Measurements from ENCODE around the gene ERLIN1. TPM values are rescaled to one million over a fixed set of nuclear protein-coding genes. Genes with fewer than 3 reads are reported as not detected.

ERLIN1 gene
- total RNA-seq, 1 experiment from 2014 or later = 42.9 TPM

GRCh38 chr10:100146875-100147650 is 38.8 kb downstream of the ERLIN1 start:
- Mint-ChIP-seq H3K9me3 (ENCODE audit: unreplicated experiment) (no peaks in the 10 kb centered on the region), H3K27me3 (ENCODE audit: insufficient read depth, unreplicated experiment) (no peaks in the 10 kb centered on the region), H3K4me3 (ENCODE audit: unreplicated experiment) (no peak overlapping the region), H3K4me1 (ENCODE audit: insufficient read depth, unreplicated experiment) (peaks cover 22% of the 10 kb centered on the region), H3K36me3 (ENCODE audit: insufficient read depth, unreplicated experiment) (peaks cover 19% of the 10 kb centered on the region), H3K27ac (ENCODE audit: low read depth, unreplicated experiment) (no peak overlapping the region)
- peak; percentile 16 for DNase-seq (ENCODE audit: unreplicated experiment)
- intact Hi-C loops (cut with micrococcal nuclease) = no loop called here
- ChIA-PET CTCF (interaction anchor here (0.6 to 1.2 kb wide), 6 partner anchors 27 to 373 kb away, joined by 3 to 7 read pairs (median 3); partner anchors contain the start of gene DNMBP), POLR2A (interaction anchor here (0.7 to 1.1 kb wide), 3 partner anchors 18 to 172 kb away, joined by 3 to 4 read pairs (median 4); no protein-coding TSS in a partner anchor)
- no TSS peak for BruUV-seq (replicated peaks)
- TF ChIP-seq CTCF (IDR thresholded peaks at IDR 0.05; ENCODE audit: unreplicated experiment) = no peak

DNA sequence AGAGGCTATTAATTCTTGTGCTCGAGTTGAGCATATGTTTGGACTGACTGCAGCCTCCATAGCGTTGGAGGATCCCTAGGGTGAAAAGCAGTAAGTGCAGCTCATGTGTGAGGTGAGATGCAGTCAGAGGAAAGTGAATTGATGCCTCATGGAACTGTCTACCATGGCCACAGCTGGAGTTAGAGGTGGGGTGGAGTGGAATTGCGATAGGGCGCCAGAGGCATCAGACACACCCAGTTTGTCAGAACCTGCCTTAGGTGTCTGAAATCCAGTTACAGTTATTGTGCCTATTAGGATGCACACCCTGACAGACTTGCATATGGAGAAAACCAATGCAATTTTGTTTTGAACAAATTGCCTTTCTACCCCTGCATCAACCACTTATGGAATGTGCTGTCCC is 39.4 kb downstream of the ERLIN1 start:
- no peak for DNase-seq (ENCODE audit: unreplicated experiment)
- H3K27me3 Mint-ChIP-seq (ENCODE audit: insufficient read depth, unreplicated experiment) = no peaks in the 10 kb centered on the region
- intact Hi-C loops (cut with micrococcal nuclease) = no loop called here
- no peak overlapping the region for H3K4me3 Mint-ChIP-seq (ENCODE audit: unreplicated experiment)
- H3K27ac Mint-ChIP-seq (ENCODE audit: low read depth, unreplicated experiment) = no peak overlapping the region
- H3K36me3 Mint-ChIP-seq (ENCODE audit: insufficient read depth, unreplicated experiment) = peaks cover 13% of the 10 kb centered on the region
- peaks cover 22% of the 10 kb centered on the region for H3K4me1 Mint-ChIP-seq (ENCODE audit: insufficient read depth, unreplicated experiment)
- no peak for TF ChIP-seq CTCF (IDR thresholded peaks at IDR 0.05; ENCODE audit: unreplicated experiment)
- CTCF ChIA-PET = interaction anchor here (1.0 to 1.2 kb wide), 2 partner anchors 101 to 268 kb away, joined by 4 to 7 read pairs; no protein-coding TSS in a partner anchor
- POLR2A ChIA-PET = interaction anchor here (0.9 to 1.1 kb wide), 2 partner anchors 18 to 38 kb away, joined by 3 to 4 read pairs; no protein-coding TSS in a partner anchor
- BruUV-seq (replicated peaks) = no TSS peak
- no peaks in the 10 kb centered on the region for H3K9me3 Mint-ChIP-seq (ENCODE audit: unreplicated experiment)

GRCh38 chr10:100143756-100144155 is 42.1 kb downstream of the ERLIN1 start:
- no TSS peak for BruUV-seq (replicated peaks)
- H3K4me3 Mint-ChIP-seq (ENCODE audit: unreplicated experiment) = no peak overlapping the region
- H3K36me3 Mint-ChIP-seq (ENCODE audit: insufficient read depth, unreplicated experiment) = peaks cover 2% of the 10 kb centered on the region
- H3K9me3 Mint-ChIP-seq (ENCODE audit: unreplicated experiment) = no peaks in the 10 kb centered on the region
- intact Hi-C loops (cut with micrococcal nuclease) = no loop called here
- no peak overlapping the region for H3K27ac Mint-ChIP-seq (ENCODE audit: low read depth, unreplicated experiment)
- no peak for DNase-seq (ENCODE audit: unreplicated experiment)
- peaks cover 10% of the 10 kb centered on the region for H3K4me1 Mint-ChIP-seq (ENCODE audit: insufficient read depth, unreplicated experiment)
- peaks cover 14% of the 10 kb centered on the region for H3K27me3 Mint-ChIP-seq (ENCODE audit: insufficient read depth, unreplicated experiment)
- POLR2A ChIA-PET = interaction anchor here (0.8 kb wide), 1 partner anchor 225 kb away, joined by 3 read pairs; no protein-coding TSS in a partner anchor
- CTCF ChIA-PET = interaction anchor here (0.6 to 1.1 kb wide), 3 partner anchors 47 to 298 kb away, joined by 3 read pairs; no protein-coding TSS in a partner anchor
- no peak for TF ChIP-seq CTCF (IDR thresholded peaks at IDR 0.05; ENCODE audit: unreplicated experiment)

- ChIA-PET CTCF (interaction anchor here (1.1 kb wide), 1 partner anchor 96 kb away, joined by 5 read pairs; no protein-coding TSS in a partner anchor), POLR2A (no interaction called here)
- Mint-ChIP-seq H3K9me3 (ENCODE audit: unreplicated experiment) (no peaks in the 10 kb centered on the region), H3K4me1 (ENCODE audit: insufficient read depth, unreplicated experiment) (peaks cover 6% of the 10 kb centered on the region), H3K27me3 (ENCODE audit: insufficient read depth, unreplicated experiment) (peaks cover 14% of the 10 kb centered on the region), H3K36me3 (ENCODE audit: insufficient read depth, unreplicated experiment) (no peaks in the 10 kb centered on the region), H3K27ac (ENCODE audit: low read depth, unreplicated experiment) (no peak overlapping the region), H3K4me3 (ENCODE audit: unreplicated experiment) (no peak overlapping the region)
- no TSS peak for BruUV-seq (replicated peaks)
- intact Hi-C loops (cut with micrococcal nuclease) = no loop called here
- TF ChIP-seq CTCF (IDR thresholded peaks at IDR 0.05; ENCODE audit: unreplicated experiment) = no peak
- no peak for DNase-seq (ENCODE audit: unreplicated experiment)
Measured at GRCh38 chr10:100141446-100142087, 44.3 kb downstream of the ERLIN1 start.

Data from MCF 10A (cell line).